Nephron (organoid): Measurements from ENCODE around the gene GCGR.

Source experiments
- H3K27ac Mint-ChIP-seq, 3 experiments: 2 replicates each; pipeline ENCODE4 v1.8.0; 2020; ENCODE audit warnings: mixed read lengths in 3 of 3, mild to moderate bottlenecking in 2 of 3, moderate library complexity in 1 of 3
- H3K27me3 Mint-ChIP-seq: 2 replicates; pipeline ENCODE4 v1.8.0; 2021; ENCODE audit warnings: low read depth, mild to moderate bottlenecking, moderate library complexity, mixed read lengths
- H3K36me3 Mint-ChIP-seq: 2 replicates; pipeline ENCODE4 v1.8.0; 2020; ENCODE audit warnings: low read depth, mixed read lengths
- H3K4me1 Mint-ChIP-seq: 2 replicates; pipeline ENCODE4 v1.8.0; 2020; ENCODE audit warnings: mixed read lengths
- H3K4me3 Mint-ChIP-seq, 3 experiments: 2 replicates each; pipeline ENCODE4 v1.8.0; 2020; ENCODE audit warnings: mild to moderate bottlenecking in 3 of 3, mixed read lengths in 3 of 3, moderate library complexity in 2 of 3
- H3K9me3 Mint-ChIP-seq: 2 replicates; pipeline ENCODE4 v1.8.0; 2020; ENCODE audit warnings: mixed read lengths
- CTCF ChIP-seq, 3 experiments: fragments of 200-600 bp; sonication (generic); IDR thresholded peaks; one replicate each; pipeline ENCODE4 v1.5.0; 2021; ENCODE audit warnings: antibody characterized with exemption in 3 of 3; ENCODE audit not compliant: unreplicated experiment in 3 of 3

The GCGR gene

DNA sequence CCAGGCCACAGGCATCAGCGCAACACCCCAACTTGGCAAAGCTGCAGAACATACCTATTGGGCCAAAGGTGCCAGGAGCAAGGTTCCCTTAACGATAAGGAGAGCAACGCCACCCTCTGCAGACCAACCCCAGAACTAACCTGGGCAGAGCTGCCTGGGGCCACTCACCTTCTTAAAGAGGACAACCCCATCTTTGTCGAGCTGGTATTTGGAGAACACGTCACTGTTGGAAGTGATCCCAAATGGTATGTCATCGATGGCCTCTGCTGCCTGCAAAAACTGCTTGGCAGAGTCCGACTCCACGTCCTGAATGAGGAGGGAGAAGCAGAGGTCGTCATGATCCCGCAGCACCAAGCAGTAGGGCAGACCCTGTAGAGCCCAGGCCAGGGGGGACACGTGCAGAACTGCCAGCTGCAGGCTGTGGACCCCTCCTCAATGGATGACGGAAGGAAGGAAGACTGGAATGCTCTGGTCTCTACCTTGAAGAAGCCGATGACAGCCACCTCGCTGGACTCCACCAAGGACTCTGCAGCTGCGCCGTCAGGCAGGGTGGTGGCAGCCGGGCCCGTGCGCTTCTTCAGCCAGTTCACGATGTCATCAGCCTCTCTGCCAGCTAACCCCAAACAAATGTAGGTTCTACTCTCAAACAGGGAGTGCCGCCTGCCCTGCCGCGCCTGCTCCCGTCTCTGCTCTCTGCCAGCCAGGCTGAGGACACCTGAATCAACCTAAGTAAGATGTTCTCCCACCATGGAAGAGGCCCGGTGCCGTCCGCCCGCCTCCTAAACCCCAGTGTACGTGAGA, 51.2 kb downstream of the GCGR start:
- Mint-ChIP-seq H3K4me1 (peaks cover 7% of the 10 kb centered on the region), H3K27me3 (no peaks in the 10 kb centered on the region), H3K27ac (no peak overlapping the region), H3K9me3 (no peaks in the 10 kb centered on the region), H3K36me3 (peaks cover 56% of the 10 kb centered on the region), H3K4me3 (peak overlapping the region in 1 of 3 experiments; percentile 56)
- no peak for TF ChIP-seq CTCF (IDR thresholded peaks at IDR 0.05; ENCODE audit: unreplicated experiment in 3 of 3)

DNA sequence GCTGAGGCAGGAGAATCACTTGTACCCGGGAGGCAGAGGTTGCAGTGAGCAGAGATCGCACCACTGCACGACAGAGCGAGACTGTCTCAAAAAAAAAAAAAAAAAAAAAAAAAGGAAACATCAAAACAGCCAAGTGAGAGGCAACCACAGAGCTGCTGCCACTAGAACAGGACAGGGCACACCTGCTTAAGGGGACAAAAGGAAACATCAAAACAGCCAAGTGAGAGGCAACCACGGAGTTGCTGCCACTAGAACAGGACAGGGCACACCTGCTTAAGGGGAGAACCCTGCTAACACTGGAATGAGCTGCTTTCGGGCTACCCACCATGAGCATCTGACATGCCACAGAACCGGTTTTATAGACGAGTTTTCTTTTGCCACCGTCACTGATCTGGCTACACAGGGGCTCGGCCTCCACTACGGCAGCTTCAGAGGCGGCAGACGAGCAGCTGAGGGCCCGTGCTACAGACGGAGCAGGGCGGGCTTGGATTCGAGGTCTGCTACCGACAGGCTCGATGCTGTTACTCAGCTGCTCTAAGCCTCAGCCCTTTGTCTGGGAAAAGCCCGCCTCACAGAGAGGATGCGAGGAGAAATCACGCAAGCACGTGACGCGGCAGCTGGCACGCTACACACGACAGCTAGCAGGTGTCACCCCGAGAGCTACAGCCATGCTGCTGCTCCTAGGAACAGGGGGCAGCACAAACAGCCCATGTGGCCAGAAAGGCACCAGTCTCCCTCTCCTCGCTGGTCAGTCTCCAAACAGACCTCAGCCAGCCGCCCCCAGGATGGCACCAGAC, 54.4 kb downstream of the GCGR start:
- Mint-ChIP-seq H3K9me3 (no peaks in the 10 kb centered on the region), H3K4me1 (peaks cover 16% of the 10 kb centered on the region), H3K27me3 (no peaks in the 10 kb centered on the region), H3K27ac (no peak overlapping the region), H3K4me3 (peak overlapping the region; percentile 89 to 97 (median 96)), H3K36me3 (peaks cover 36% of the 10 kb centered on the region)
- TF ChIP-seq CTCF (IDR thresholded peaks at IDR 0.05; ENCODE audit: unreplicated experiment in 3 of 3): no peak

DNA sequence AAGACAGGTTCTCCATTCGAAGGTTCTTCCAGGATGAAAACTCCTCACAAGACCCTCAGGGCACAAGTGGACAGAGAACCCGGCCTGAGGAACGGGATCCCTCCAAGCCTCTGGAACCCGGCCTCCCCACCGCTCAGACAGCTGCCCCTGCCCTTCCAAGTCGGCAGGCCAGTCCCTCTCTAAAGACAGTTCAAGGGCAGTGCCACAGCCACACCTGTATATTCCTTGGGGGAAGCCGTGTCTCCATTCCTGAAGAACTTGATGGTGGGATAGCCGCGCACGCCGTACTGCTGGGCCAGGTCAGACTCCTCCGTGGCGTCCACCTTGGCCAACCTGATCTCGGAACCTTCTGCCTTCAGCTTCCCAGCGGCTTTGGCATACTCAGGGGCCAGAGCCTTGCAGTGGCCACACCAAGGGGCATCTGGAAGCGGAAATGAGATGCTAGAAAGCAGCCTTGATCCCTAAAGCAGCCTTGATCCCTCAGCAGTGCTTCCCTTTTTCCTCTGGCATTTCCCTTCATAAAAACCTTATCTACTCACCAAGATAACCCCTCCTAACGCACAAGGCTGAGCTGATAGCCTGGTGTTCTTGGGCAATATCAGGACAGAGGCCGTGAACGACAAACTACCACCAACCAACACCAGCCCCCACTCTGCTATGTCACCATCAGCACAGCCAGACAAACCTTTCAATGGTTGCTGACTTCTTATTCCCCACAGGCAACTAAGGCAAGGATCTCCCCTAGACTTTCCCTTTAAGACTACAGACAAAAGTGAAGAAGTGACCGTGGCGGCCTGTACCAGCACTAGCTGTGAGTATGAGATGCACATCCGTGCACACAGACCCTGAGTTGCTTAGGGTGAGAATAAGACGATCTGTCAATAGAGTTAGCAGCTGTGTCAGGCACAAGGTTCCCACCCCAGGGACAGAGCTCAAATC, 55.3 kb downstream of the GCGR start:
- H3K36me3 Mint-ChIP-seq: peaks cover 32% of the 10 kb centered on the region

DNA sequence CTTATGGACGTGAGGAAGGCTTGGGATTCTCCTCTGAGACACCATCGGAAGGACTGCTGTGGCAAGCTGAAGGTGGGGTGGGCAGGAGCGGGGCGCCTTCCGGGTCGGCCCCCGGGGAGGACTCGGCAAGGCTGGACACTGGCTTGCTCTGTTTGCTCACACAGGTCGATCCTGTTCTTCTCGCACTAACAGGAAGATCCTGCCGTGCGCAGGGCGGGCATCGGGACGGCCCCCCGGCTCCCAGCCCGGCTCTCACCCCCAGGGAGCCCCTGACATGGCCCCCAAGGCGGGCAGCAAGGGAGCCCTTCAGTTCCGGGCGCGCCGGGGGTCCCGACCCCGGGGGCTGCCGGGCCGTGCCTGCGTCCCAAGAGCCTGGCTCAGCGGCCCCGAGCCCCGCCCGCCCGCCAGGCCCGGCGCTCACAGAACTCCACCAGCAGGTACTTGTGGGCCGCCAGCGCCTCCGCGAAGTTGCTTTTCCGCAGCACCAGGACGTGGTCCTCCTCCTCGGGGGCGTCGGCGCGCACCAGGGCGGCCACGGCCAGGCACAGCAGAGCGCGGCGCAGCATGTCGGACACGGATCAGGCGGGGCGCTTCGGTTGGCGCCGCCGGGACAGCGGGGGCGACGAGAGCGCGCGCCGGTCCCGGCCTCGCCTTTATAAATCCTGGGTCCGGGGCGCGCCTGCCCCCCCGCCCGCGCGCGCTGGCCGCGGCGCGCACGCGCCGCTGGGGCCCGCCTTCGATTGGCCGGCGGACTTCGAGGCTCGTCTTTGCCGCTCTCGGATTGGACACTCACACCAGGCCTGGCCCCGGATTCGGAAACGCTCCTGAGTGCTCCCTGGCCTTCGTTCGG, 56.2 kb downstream of the GCGR start, which contains the start of gene P4HB:
Gene P4HB, minus strand, starts transcription at position 630 of the 850 bp plus-strand sequence. Its CDS starts 64 bp downstream, at position 566.
- Mint-ChIP-seq H3K27ac (peak within 1 kb of the TSS; percentile 63 to 95 (median 83)), H3K4me1 (peaks cover 21% of the 10 kb centered on the region), H3K9me3 (no peaks in the 10 kb centered on the region), H3K4me3 (peak within 1 kb of the TSS; percentile 94 to 97 (median 96)), H3K36me3 (peaks cover 28% of the 10 kb centered on the region), H3K27me3 (no peaks in the 10 kb centered on the region)
- TF ChIP-seq CTCF (IDR thresholded peaks at IDR 0.05; ENCODE audit: unreplicated experiment in 3 of 3): no peak

More for the DNA sequence above, 55.3 kb downstream of the GCGR start:
- H3K27me3 Mint-ChIP-seq: no peaks in the 10 kb centered on the region
- H3K4me3 Mint-ChIP-seq: peak overlapping the region; percentile 89 to 97 (median 96)
- H3K4me1 Mint-ChIP-seq: peaks cover 21% of the 10 kb centered on the region
- no peaks in the 10 kb centered on the region for H3K9me3 Mint-ChIP-seq
- TF ChIP-seq CTCF (IDR thresholded peaks at IDR 0.05; ENCODE audit: unreplicated experiment in 3 of 3): no peak
- H3K27ac Mint-ChIP-seq: peak overlapping the region; percentile 63 to 86 (median 83)
